Measurements from ENCODE around the gene ART3.

ART3 gene

DNA sequence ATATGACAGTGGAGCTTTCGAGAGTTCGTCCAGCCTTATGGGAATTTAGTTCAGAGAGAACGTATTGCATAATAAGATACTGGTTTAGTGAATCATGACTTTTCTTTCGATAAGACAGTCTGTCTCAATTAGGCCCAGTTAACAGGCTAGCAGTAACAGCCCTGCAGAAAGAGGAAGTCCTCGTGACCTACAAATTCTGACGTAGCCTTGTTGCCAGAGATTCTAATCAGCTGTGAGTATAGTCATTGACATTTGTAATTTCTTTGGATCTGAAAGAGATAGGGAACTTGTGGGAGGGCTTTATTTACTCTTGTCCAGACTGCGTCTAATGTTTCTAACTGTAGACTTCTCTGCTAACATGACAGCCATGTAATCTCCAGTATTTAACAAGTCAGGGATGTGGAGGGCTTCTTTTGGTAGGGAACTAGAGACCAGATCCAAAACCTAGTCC lies 15.8 kb downstream of the ART3 start:
- peak; percentile 91 for DNase-seq (ENCODE audit: low read depth)
- H3K4me3 ChIP-seq (ENCODE audit: control insufficient read depth, low read depth, low read length): no peak overlapping the region
- TF ChIP-seq, protein P1, sequence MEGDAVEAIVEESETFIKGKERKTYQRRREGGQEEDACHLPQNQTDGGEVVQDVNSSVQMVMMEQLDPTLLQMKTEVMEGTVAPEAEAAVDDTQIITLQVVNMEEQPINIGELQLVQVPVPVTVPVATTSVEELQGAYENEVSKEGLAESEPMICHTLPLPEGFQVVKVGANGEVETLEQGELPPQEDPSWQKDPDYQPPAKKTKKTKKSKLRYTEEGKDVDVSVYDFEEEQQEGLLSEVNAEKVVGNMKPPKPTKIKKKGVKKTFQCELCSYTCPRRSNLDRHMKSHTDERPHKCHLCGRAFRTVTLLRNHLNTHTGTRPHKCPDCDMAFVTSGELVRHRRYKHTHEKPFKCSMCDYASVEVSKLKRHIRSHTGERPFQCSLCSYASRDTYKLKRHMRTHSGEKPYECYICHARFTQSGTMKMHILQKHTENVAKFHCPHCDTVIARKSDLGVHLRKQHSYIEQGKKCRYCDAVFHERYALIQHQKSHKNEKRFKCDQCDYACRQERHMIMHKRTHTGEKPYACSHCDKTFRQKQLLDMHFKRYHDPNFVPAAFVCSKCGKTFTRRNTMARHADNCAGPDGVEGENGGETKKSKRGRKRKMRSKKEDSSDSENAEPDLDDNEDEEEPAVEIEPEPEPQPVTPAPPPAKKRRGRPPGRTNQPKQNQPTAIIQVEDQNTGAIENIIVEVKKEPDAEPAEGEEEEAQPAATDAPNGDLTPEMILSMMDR (conservative IDR thresholded peaks at IDR 0.05; ENCODE audit: control insufficient read depth, insufficient read depth, low read depth, low read length): no peak

DNA sequence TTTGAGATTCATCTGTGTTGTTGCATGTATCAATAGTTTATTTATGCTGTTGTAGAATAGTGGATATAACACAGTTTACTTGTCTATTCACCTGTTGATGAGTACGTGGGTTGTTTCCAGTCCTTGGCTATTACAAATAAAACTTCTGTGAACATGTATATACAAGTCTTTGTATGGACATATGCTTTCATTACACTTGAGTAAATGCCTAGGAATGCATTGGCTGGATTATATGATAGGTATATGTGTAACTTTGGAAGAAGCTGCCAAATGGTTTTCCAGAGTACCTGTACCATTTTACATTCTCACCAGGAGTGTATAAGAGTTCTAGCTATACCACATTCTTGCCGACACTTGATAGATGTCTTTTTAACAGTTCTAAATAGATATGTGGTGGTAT lies 16.5 kb downstream of the ART3 start:
- TF ChIP-seq, protein P1 (conservative IDR thresholded peaks at IDR 0.05; ENCODE audit: control insufficient read depth, insufficient read depth, low read depth, low read length): no peak
- no peak for DNase-seq (ENCODE audit: low read depth)

DNA sequence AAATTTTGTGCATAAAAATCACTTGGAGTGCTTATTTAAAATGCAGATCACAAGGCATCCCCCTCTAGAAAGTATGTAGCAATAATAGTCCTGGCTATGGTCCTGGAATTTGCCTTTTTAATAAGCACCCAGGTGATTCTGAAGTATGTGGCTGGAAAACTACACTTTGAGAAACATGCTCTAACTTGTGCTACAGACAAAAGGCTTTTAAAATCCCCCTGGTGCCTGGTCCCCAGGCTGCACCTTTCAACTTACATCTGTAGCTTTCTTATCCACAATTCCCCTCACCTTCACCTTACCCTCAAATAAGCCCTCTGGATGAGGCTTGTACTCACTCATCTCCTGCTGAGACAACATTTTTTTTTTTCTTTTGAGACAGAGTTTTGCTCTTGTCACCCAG lies 21.1 kb downstream of the ART3 start:
- no peak overlapping the region for H3K4me3 ChIP-seq (ENCODE audit: control insufficient read depth, low read depth, low read length)
- DNase-seq (ENCODE audit: low read depth): no peak
- TF ChIP-seq, protein P1 (conservative IDR thresholded peaks at IDR 0.05; ENCODE audit: control insufficient read depth, insufficient read depth, low read depth, low read length): no peak

More for the DNA sequence above, 16.5 kb downstream of the ART3 start:
- H3K4me3 ChIP-seq (ENCODE audit: control insufficient read depth, low read depth, low read length): no peak overlapping the region

DNA sequence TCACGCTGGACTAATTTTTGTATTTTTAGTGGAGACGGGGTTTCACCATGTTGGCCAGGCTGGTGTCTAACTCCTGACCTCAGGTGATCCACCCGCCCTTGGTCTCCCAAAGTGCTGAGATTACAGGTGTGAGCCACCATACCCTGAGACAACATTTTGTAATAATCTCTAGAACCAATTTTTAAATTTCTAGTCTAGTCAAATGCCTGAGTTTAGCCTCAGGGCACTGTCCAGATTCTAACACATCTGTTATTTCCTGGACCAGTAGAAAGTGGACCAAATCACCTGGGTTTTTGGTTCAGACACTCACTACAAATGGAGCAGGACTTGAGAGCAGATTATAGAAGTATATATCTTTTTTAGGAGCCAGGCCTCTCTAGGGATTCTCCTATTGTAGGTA lies 21.6 kb downstream of the ART3 start:
- no peak for DNase-seq (ENCODE audit: low read depth)
- no peak overlapping the region for H3K4me3 ChIP-seq (ENCODE audit: control insufficient read depth, low read depth, low read length)
- TF ChIP-seq, protein P1 (conservative IDR thresholded peaks at IDR 0.05; ENCODE audit: control insufficient read depth, insufficient read depth, low read depth, low read length): no peak

DNA sequence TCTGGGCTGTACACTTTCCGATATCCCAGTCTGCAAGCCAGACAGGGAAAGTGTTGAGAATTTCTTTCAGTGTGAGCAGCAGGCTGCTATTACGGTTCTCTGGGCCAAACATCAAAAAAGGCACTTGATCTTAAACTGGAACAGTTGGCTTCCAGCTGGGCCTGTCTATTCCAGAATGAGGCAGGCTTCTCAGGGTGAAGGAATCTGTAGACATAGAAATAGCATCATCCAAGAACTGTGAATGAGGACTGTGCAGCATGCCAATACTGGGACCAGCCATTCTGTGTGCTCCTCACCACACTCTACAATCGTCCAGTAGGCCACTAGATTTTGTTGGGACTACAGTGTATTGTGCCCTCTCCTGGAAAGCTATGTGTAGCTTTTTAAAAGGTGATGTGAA lies 31.1 kb downstream of the ART3 start:
- TF ChIP-seq, protein P1 (conservative IDR thresholded peaks at IDR 0.05; ENCODE audit: control insufficient read depth, insufficient read depth, low read depth, low read length): no peak
- no peak for DNase-seq (ENCODE audit: low read depth)
- H3K4me3 ChIP-seq (ENCODE audit: control insufficient read depth, low read depth, low read length): no peak overlapping the region

DNA sequence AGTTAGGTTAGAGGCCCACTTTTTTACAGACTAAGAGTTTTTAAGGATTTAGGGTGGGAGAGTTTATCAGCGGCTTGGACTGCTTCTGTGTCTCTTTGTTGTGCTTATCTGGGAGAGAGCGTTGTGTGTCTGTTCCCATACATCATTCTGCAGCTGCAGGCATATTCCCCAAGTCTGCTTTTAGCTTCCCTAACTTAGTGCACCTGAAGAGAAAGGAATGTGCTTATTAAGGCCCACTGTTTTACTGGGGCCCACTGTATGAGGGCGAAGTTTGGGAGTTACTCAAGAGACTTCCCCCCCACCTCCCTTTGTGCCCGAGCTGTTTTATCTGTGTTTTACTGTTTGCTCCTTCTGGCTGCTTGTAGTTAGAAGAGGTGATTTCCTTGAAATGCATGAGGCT lies 31.9 kb downstream of the ART3 start:
- no peak overlapping the region for H3K4me3 ChIP-seq (ENCODE audit: control insufficient read depth, low read depth, low read length)
- TF ChIP-seq, protein P1 (conservative IDR thresholded peaks at IDR 0.05; ENCODE audit: control insufficient read depth, insufficient read depth, low read depth, low read length): no peak

More for the DNA sequence above, 31.9 kb downstream of the ART3 start:
- DNase-seq (ENCODE audit: low read depth): no peak

Data from fibroblast of mammary gland (primary cell).